HEK293T (cell line): ENCODE results near the gene ITGA3.

Experiments
- CTCF ChIA-PET: fragments of 350-600 bp; formaldehyde crosslinking; extraction: SDS; loops from one replicate; lab custom pipeline; 2021; ENCODE audit warnings: antibody characterized with exemption, inconsistent platforms; lab: Yijun Ruan, JAX
- POLR2A ChIA-PET: fragments of 350-600 bp; formaldehyde crosslinking; extraction: SDS; loops from one replicate; lab custom pipeline; 2020; ENCODE audit warnings: antibody characterized with exemption, inconsistent platforms; lab: Yijun Ruan, JAX
- DNase-seq: peaks from one replicate; pipeline ENCODE4 v3.0.0; 2012; ENCODE audit warnings: mixed read lengths; ENCODE audit errors: extremely low spot score
- ARNT ChIP-seq: fragments of 450-650 bp; IDR thresholded peaks from 2 replicates; pipeline ENCODE4 v1.6.1; 2017; ENCODE audit warnings: mild to moderate bottlenecking
- BHLHE40 ChIP-seq: fragments of 450-650 bp; IDR thresholded peaks from 2 replicates; pipeline ENCODE4 v1.6.1; 2016; ENCODE audit warnings: mild to moderate bottlenecking, moderate library complexity, borderline replicate concordance
- CTBP1 ChIP-seq: fragments of 450-650 bp; IDR thresholded peaks from 2 replicates; pipeline ENCODE4 v1.6.1; 2016; ENCODE audit warnings: borderline replicate concordance
- ELF4 ChIP-seq: fragments of 450-650 bp; IDR thresholded peaks from 2 replicates; pipeline ENCODE4 v1.6.1; 2017; ENCODE audit warnings: antibody characterized with exemption
- FOXA1 ChIP-seq: fragments of 450-650 bp; IDR thresholded peaks from 2 replicates; pipeline ENCODE4 v1.6.1; 2016; ENCODE audit warnings: mild to moderate bottlenecking
- FOXK2 ChIP-seq: fragments of 450-650 bp; IDR thresholded peaks from 2 replicates; pipeline ENCODE4 v1.6.1; 2016; ENCODE audit warnings: mild to moderate bottlenecking
- FOXM1 ChIP-seq: fragments of 450-650 bp; IDR thresholded peaks from 2 replicates; pipeline ENCODE4 v1.6.1; 2017; ENCODE audit warnings: mild to moderate bottlenecking, borderline replicate concordance
- HDGF ChIP-seq: fragments of 450-650 bp; IDR thresholded peaks from 2 replicates; pipeline ENCODE4 v1.6.1; 2017; ENCODE audit warnings: antibody characterized with exemption, borderline replicate concordance
- L3MBTL2 ChIP-seq: fragments of 450-650 bp; conservative IDR thresholded peaks from 2 replicates; pipeline ENCODE4 v1.6.1; 2016; ENCODE audit warnings: mild to moderate bottlenecking
- LEF1 ChIP-seq: fragments of 450-650 bp; IDR thresholded peaks from 2 replicates; pipeline ENCODE4 v1.6.1; 2017; ENCODE audit warnings: mild to moderate bottlenecking, borderline replicate concordance
- NFRKB ChIP-seq: fragments of 450-650 bp; IDR thresholded peaks from 2 replicates; pipeline ENCODE4 v1.6.1; 2016; ENCODE audit warnings: mild to moderate bottlenecking, moderate library complexity
- SP1 ChIP-seq: fragments of 450-650 bp; IDR thresholded peaks from 2 replicates; pipeline ENCODE4 v1.6.1; 2017
- SUZ12 ChIP-seq: fragments of 450-650 bp; IDR thresholded peaks from 2 replicates; pipeline ENCODE4 v1.6.1; 2016; ENCODE audit warnings: mild to moderate bottlenecking
- TARDBP ChIP-seq: fragments of 450-650 bp; IDR thresholded peaks from 2 replicates; pipeline ENCODE4 v1.6.1; 2016
- ZNF384 ChIP-seq: fragments of 450-650 bp; IDR thresholded peaks from 2 replicates; pipeline ENCODE4 v1.6.1; 2016
- TF ChIP-seq, protein P1 (sequence below): fragments of 450-650 bp; IDR thresholded peaks from 2 replicates; pipeline ENCODE4 v1.6.1; 2016

ITGA3 gene

DNA sequence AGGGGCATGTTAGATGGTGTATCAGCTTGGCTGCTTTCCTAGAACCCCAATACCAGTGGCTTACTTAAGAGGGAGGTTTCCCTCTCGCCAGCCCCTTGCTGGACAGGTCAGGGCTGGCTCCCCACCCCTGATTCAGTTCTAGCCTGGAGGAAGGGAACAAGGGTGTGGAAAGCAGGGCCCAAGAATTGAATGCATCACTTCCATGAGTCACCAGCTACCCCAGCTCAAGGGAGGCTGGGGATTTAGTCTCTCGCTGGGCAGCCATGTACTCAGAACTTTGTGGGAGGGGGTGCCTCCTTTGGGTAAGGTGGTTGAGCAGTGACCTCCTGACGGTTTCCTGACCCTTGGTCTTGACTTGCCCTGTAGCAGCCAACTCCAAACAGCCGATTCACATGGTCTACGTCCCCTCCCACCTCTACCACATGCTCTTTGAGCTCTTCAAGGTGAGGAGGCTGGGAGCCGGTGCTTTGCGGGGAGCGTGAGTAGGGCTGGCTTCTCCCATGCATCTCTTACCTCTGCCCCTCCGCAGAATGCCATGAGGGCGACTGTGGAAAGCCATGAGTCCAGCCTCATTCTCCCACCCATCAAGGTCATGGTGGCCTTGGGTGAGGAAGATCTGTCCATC lies 52.0 kb downstream of the ITGA3 start:
- ChIA-PET CTCF (no interaction called here), POLR2A (interaction anchor here (1.1 to 2.4 kb wide), 3 partner anchors 16 to 54 kb away, joined by 3 to 10 read pairs (median 4); no protein-coding TSS in a partner anchor)
- DNase-seq = no peak
- TF ChIP-seq SP1 (no peak), TARDBP (no peak), NFRKB (no peak), ARNT (no peak), L3MBTL2 (no peak), BHLHE40 (no peak), FOXA1 (no peak)

DNA sequence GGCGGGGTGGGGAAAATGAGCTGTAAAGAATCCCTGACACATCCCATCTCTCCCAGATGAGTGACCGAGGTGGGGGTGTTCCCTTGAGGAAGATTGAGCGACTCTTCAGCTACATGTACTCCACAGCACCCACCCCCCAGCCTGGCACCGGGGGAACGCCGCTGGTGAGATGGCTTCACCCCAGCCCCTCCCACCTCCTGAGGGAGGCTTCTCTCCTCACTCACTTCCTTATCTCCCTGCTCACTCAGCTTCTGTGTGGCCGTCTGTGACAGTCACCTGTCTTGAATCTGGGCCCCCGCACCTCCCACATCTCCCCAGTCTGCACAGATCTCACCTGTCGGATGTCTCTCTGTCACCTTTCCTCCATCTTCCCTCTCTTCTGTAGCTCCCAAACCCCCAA lies 52.6 kb downstream of the ITGA3 start:
- ChIA-PET CTCF (interaction anchor here (0.6 kb wide), 1 partner anchor 190 kb away, joined by 4 read pairs; no protein-coding TSS in a partner anchor), POLR2A (interaction anchor here (1.1 to 2.4 kb wide), 3 partner anchors 15 to 53 kb away, joined by 3 to 10 read pairs (median 4); no protein-coding TSS in a partner anchor)
- DNase-seq = no peak
- TF ChIP-seq LEF1 (no peak), BHLHE40 (no peak), HDGF (no peak), NFRKB (no peak), TARDBP (no peak), FOXA1 (no peak), CTBP1 (no peak), ARNT (no peak), FOXM1 (no peak), L3MBTL2 (no peak), FOXK2 (no peak), SP1 (no peak), ZNF384 (no peak), SUZ12 (no peak), ELF4 (no peak)
- TF ChIP-seq, protein P1, sequence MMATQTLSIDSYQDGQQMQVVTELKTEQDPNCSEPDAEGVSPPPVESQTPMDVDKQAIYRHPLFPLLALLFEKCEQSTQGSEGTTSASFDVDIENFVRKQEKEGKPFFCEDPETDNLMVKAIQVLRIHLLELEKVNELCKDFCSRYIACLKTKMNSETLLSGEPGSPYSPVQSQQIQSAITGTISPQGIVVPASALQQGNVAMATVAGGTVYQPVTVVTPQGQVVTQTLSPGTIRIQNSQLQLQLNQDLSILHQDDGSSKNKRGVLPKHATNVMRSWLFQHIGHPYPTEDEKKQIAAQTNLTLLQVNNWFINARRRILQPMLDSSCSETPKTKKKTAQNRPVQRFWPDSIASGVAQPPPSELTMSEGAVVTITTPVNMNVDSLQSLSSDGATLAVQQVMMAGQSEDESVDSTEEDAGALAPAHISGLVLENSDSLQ = no peak

DNA sequence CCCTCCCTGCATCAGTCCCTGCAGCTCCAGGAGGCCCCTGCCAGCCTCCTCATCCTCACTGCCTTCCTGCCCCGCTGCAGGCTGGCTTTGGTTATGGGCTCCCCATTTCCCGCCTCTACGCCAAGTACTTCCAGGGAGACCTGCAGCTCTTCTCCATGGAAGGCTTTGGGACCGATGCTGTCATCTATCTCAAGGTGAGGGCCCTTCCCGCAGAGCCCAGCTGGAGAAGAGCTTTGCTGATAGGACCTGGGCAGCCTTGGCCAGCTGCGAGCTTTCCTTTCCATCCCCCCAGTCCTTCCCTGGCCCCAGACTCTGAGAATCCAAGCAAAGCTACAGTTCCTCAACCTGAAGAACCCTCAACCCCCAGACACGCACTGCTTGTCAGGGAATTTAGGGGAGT lies 53.3 kb downstream of the ITGA3 start:
- TF ChIP-seq BHLHE40 (no peak), FOXA1 (no peak), SP1 (no peak), LEF1 (no peak), HDGF (no peak)
- POLR2A ChIA-PET = interaction anchor here (1.2 to 2.4 kb wide), 2 partner anchors 42 to 52 kb away, joined by 4 to 10 read pairs; no protein-coding TSS in a partner anchor
- CTCF ChIA-PET = interaction anchor here (0.6 kb wide), 1 partner anchor 189 kb away, joined by 4 read pairs; no protein-coding TSS in a partner anchor
- DNase-seq = no peak

DNA sequence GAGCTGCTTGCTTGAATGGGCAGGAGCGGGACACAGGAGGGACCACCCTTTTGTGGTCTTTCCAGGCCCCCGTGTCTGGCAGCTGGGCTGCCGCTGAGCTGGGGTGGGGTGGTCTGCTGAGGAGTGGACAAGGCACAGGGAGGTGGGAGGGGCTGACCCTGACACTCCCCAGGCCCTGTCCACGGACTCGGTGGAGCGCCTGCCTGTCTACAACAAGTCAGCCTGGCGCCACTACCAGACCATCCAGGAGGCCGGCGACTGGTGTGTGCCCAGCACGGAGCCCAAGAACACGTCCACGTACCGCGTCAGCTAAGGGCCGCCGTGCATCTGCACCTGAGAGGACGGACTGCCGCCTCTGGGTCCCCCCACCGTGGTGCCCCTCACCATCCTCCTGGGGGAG lies 53.9 kb downstream of the ITGA3 start:
- CTCF ChIA-PET = no interaction called here
- DNase-seq = no peak
- POLR2A ChIA-PET = interaction anchor here (2.4 kb wide), 1 partner anchor 42 kb away, joined by 10 read pairs; no protein-coding TSS in a partner anchor
- TF ChIP-seq L3MBTL2 (no peak), CTBP1 (no peak), ELF4 (no peak), LEF1 (no peak), SP1 (no peak), BHLHE40 (no peak), TARDBP (no peak), FOXK2 (no peak), FOXA1 (no peak), SUZ12 (no peak), HDGF (no peak), FOXM1 (no peak), ZNF384 (no peak), NFRKB (no peak), ARNT (no peak)
- TF ChIP-seq, protein P1 = no peak

DNA sequence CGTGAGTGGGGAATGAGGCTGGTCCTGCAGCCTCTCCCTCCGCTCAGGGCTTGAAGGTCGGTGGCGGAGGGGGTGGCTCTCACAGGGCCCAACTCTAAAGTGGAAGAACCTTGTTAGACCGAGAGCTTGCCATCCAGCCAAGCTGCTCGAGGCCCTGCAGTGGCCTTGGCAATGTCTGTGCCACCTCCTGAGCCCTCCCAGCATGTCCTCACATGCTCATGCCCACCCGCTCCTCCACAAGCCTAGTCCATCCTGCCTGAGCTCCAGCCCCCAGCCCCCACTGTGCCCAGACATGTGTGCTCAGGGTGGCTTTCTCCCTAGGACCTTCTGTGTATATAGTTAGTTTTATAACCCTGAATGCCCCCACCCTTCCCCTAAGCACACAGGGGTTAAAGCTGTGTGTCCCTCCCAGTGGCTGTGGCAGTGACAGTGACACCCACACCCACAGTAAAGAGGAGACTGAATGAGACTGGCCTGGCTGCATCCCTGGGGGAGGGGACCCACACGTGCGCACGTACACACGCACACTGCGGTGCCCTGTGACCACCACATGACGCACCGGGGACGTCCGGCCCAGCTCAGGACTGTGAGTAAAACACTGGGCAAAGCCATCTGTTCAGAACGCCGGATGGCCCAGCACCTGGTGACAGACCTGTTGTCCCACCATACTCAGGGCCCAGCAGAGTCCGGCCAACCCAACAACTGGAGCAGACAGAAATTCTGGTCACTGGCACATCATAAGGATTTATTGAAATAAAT lies 54.9 kb downstream of the ITGA3 start:
- TF ChIP-seq TARDBP (no peak), HDGF (no peak), BHLHE40 (no peak), FOXM1 (no peak), ARNT (no peak)
- TF ChIP-seq, protein P1 = no peak
- ChIA-PET CTCF (no interaction called here), POLR2A (interaction anchor here (1.2 to 2.0 kb wide), 2 partner anchors 10 to 51 kb away, joined by 3 to 5 read pairs; no protein-coding TSS in a partner anchor)
- DNase-seq = no peak
